Measurements from ENCODE around the gene MSANTD3. TPM values are rescaled to one million over a fixed set of nuclear protein-coding genes. Genes with fewer than 3 reads are reported as not detected.
A peak's percentile ranks its signal among the peaks of the same experiment; 100 is the strongest.
"Not testable (repeated sequence)": the region's sequence is repeated elsewhere in the genome, so short reads cannot be mapped to it uniquely, and the experiment has no call there.

Gene MSANTD3
- total and polyA plus RNA-seq, 8 donors: 6.0 to 15.0 (median 8.2) TPM

DNA sequence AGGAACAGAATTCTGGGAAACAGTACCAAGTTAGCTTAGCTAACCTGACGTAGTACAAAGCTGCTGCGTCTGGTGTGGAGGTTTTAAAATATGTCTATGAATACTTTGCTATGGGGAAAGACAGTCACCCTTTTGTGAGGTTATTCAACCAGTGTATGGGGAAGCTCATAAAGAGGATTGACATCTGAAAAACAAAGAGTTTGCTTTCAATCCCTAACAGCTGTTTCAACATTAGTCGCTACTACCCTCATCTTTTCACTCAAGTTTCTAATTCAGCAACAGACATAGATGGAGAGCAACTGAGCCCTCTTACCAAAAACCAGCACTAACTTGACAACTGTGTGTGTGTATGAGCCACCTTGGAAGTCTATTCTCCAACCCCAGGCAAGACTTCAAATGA is 7.8 kb upstream of the MSANTD3 start:
- intact Hi-C loops (cut with DNase I): no loop called here
- TF ChIP-seq, protein P1, sequence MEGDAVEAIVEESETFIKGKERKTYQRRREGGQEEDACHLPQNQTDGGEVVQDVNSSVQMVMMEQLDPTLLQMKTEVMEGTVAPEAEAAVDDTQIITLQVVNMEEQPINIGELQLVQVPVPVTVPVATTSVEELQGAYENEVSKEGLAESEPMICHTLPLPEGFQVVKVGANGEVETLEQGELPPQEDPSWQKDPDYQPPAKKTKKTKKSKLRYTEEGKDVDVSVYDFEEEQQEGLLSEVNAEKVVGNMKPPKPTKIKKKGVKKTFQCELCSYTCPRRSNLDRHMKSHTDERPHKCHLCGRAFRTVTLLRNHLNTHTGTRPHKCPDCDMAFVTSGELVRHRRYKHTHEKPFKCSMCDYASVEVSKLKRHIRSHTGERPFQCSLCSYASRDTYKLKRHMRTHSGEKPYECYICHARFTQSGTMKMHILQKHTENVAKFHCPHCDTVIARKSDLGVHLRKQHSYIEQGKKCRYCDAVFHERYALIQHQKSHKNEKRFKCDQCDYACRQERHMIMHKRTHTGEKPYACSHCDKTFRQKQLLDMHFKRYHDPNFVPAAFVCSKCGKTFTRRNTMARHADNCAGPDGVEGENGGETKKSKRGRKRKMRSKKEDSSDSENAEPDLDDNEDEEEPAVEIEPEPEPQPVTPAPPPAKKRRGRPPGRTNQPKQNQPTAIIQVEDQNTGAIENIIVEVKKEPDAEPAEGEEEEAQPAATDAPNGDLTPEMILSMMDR (IDR thresholded peaks at IDR 0.05): no peak
- 70 to 72% methylated on average over 3 of the region's 3 CpGs for WGBS, 2 donors
- H3K36me3 ChIP-seq: no peaks in the 10 kb centered on the region
- H3K27ac ChIP-seq: no peak overlapping the region
- H3K4me1 ChIP-seq: no peaks in the 10 kb centered on the region
- DNase-seq: no peak
- H3K9me3 ChIP-seq: no peaks in the 10 kb centered on the region
- H3K27me3 ChIP-seq: peaks cover 0 to 20% (median 0%) of the 10 kb centered on the region in 4 donors
- no peak for ATAC-seq
- no peak overlapping the region for H3K4me3 ChIP-seq
- FAIRE-seq: no peak

DNA sequence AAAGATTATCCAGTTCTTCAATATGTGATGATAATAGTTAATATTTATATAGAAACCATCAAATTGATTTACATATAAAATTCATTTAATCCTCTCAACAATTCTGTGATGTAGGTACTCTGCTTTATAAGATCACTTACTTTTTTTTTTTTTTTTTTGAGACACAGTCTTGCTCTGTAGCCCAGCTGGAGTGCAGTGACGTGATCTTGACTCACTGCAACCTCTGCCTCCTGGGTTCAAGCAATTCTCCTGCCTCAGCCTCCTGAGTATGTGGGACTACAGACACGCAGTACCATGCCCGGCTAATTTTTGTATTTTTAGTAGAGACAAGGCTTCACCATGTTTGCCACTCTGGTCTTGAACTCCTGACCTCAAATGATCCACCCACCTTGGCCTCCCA is 5.8 kb upstream of the MSANTD3 start:
- H3K36me3 ChIP-seq; H3K4me1 ChIP-seq; H3K4me3 ChIP-seq; H3K27ac ChIP-seq; FAIRE-seq; intact Hi-C loops (cut with DNase I); ATAC-seq; DNase-seq; H3K9me3 ChIP-seq: not testable (repeated sequence)
- H3K27me3 ChIP-seq: peaks cover 0 to 14% (median 0%) of the 10 kb centered on the region in 4 donors
- 86 to 88% methylated on average over 3 of the region's 3 CpGs for WGBS, 2 donors

DNA sequence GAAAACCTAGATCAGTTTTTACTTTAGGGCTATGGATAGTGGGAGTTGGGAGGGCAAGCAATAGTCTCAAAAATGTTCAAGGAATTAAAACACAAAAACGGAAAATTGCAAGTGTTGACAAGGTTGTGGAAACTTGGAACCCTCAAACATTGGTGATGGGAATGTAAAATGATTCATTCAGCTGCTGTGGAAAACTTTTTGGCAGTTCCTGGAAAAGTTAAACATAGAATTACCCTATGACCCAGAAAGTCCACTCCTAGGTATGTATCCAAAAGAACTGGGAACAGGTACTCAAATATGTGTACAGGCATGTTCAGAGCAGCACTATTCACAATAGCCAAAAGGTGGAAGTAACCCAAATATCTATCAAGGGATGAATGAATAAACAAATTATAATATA is 1.2 kb upstream of the MSANTD3 start:
- Histone ChIP-seq H3K36me3 (no peaks in the 10 kb centered on the region), H3K4me1 (peaks cover 0 to 17% (median 5%) of the 10 kb centered on the region in 3 donors), H3K4me3 (peak overlapping the region in 1 of 4 donors; percentile 60), H3K27ac (peak overlapping the region in 3 of 4 donors; percentile 48 to 94 (median 93)), H3K9me3 (no peaks in the 10 kb centered on the region), H3K27me3 (no peaks in the 10 kb centered on the region)
- DNase-seq: no peak
- ATAC-seq: peak in 3 of 4 donors; percentile 12 to 31 (median 16)
- intact Hi-C loops (cut with DNase I): no loop called here
- WGBS, 2 donors: 22% methylated on average over 1 of the region's 1 CpG
- TF ChIP-seq, protein P1 (IDR thresholded peaks at IDR 0.05): no peak
- no peak for FAIRE-seq

DNA sequence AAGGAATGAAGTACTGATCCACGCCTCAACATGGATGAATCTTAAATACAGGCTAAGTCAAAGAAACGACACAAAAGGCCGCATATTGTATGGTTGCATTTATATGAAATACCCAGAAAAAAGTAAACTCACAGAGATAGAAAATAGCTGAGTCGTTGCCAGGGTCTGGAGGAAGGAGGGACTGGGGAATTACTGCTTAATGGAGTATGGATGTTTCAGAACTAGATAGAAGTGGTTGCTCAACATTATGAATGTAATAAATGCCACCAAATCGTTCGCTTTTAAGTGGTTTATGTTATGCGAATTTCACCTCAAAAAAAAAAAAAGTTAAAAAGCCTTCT is 784 bp upstream of the MSANTD3 start:
- H3K4me1 ChIP-seq: peaks cover 0 to 17% (median 5%) of the 10 kb centered on the region in 3 donors
- no peak for DNase-seq
- H3K27me3 ChIP-seq: no peaks in the 10 kb centered on the region
- FAIRE-seq: no peak
- peak overlapping the region; percentile 35 to 82 (median 52) for H3K4me3 ChIP-seq
- ATAC-seq: peak in 3 of 4 donors; percentile 1 to 3 (median 1)
- no peaks in the 10 kb centered on the region for H3K9me3 ChIP-seq
- WGBS, 2 donors: 21 to 27% methylated on average over 7 of the region's 7 CpGs
- intact Hi-C loops (cut with DNase I): no loop called here
- no peaks in the 10 kb centered on the region for H3K36me3 ChIP-seq
- peak overlapping the region; percentile 48 to 94 (median 89) for H3K27ac ChIP-seq
- TF ChIP-seq, protein P1 (IDR thresholded peaks at IDR 0.05): no peak

DNA sequence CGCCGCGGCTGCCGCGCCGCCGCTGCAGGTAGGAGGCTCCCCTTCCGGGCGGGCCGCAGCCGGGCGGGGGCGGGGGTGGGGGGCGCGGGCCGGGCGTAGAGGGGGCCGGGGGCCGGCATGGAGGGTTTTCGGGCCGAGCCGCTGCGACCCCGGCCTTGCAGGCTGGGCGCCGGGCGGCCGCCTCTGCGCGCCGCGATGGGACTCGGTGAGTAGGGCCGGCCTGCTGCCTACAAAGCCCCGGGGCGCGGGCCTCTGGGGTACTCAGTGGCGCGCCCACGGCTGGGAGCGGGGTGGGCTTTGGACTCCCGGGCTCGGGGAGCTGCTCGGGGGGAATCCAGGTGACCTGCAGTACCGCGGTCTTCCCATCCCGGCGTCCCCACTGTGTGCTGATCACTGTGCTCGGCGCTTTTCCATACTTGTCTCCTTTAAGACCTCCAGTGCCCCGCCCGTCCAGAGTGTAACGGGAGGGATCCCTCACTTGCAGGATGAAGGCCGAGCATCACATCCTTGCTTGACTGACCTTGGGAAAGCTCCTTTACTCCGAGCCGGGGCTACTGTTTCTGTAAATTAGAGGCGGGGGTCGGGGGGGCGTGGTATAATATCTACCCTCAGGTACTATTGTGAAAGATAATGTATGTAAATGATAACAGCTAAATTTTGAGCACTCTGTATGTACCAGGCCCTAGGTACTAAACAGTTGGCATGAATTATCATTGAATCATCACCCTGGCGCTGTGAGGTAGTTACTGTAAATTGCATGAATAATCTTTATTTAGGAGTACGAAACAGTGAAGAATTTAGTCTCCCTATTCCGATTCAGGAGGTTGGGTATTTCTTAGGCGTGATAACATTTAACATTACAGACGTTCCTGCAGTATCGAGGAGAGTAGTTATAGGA is 672 bp downstream of the MSANTD3 start:
- Histone ChIP-seq H3K36me3 (no peaks in the 10 kb centered on the region), H3K27ac (peak overlapping the region; percentile 28 to 80 (median 68)), H3K4me3 (peak overlapping the region; percentile 48 to 82 (median 76)), H3K27me3 (no peaks in the 10 kb centered on the region), H3K4me1 (peaks cover 0 to 17% (median 5%) of the 10 kb centered on the region in 3 donors), H3K9me3 (no peaks in the 10 kb centered on the region)
- WGBS, 2 donors: 3 to 11% methylated on average over 19 to 65 of the region's 65 CpGs
- TF ChIP-seq, protein P1 (IDR thresholded peaks at IDR 0.05): no peak
- DNase-seq (peak in 4 of 6 donors; percentile 29 to 81 (median 44)), FAIRE-seq (no peak), ATAC-seq (peak; percentile 18 to 56 (median 23))
- intact Hi-C loops (cut with DNase I): no loop called here

Data from pancreas (tissue), 10 donors.